ENCODE data around the gene PPP1R13L.

The PPP1R13L gene

GRCh38 chr19:45370410-45371204 lies 34.3 kb downstream of the PPP1R13L start, which contains the start of gene ERCC2 (continued):
- TF ChIP-seq ZBTB6 (tag by site-specific recombination; IDR thresholded peaks at IDR 0.05): no peak
- no peak for TF ChIP-seq ZNF362 (tag by site-specific recombination; IDR thresholded peaks at IDR 0.05)
- no peak for TF ChIP-seq PRDM6 (tag by site-specific recombination; IDR thresholded peaks at IDR 0.05)
- no peak for TF ChIP-seq ZNF404 (tag by site-specific recombination; IDR thresholded peaks at IDR 0.05)
- no peak for TF ChIP-seq ZNF677 (tag by site-specific recombination; IDR thresholded peaks at IDR 0.05)
- no peak for TF ChIP-seq ZNF184 (tag by site-specific recombination; IDR thresholded peaks at IDR 0.05)
- TF ChIP-seq ZNF19 (tag by site-specific recombination; IDR thresholded peaks at IDR 0.05; ENCODE audit: low read depth): no peak
- no peak for TF ChIP-seq ZNF16 (tag by site-specific recombination; IDR thresholded peaks at IDR 0.05; ENCODE audit: low read depth)
- no peak for TF ChIP-seq ZNF76 (tag by site-specific recombination; IDR thresholded peaks at IDR 0.05; ENCODE audit: borderline replicate concordance, low read depth)
- no peak for TF ChIP-seq MZF1 (tag by site-specific recombination; IDR thresholded peaks at IDR 0.05; ENCODE audit: borderline replicate concordance)
- no peak for TF ChIP-seq ZSCAN18 (tag by site-specific recombination; IDR thresholded peaks at IDR 0.05)
- TF ChIP-seq ZSCAN30 (tag by site-specific recombination; IDR thresholded peaks at IDR 0.05): no peak
- no peak for TF ChIP-seq GFI1B (tag by site-specific recombination; IDR thresholded peaks at IDR 0.05)
- TF ChIP-seq GLI2 (tag by site-specific recombination; IDR thresholded peaks at IDR 0.05; ENCODE audit: borderline replicate concordance, low read depth): no peak
- no peak for TF ChIP-seq ZNF639 (tag by site-specific recombination; IDR thresholded peaks at IDR 0.05)
- no peak for TF ChIP-seq ZNF223 (tag by site-specific recombination; IDR thresholded peaks at IDR 0.05)
- TF ChIP-seq ZNF366 (tag by site-specific recombination; conservative IDR thresholded peaks at IDR 0.05): no peak
- no peak for TF ChIP-seq ZNF138 (tag by site-specific recombination; IDR thresholded peaks at IDR 0.05; ENCODE audit: borderline replicate concordance)
- no peak; the same call in 1 of the 2 replicates for TF ChIP-seq ZFP37 (tag by site-specific recombination; IDR thresholded peaks at IDR 0.05)
- no peak for TF ChIP-seq ZNF157 (tag by site-specific recombination; IDR thresholded peaks at IDR 0.05)
- no peak for TF ChIP-seq OSR2 (tag by site-specific recombination; IDR thresholded peaks at IDR 0.05)
- TF ChIP-seq TRIM28 (IDR thresholded peaks at IDR 0.05; ENCODE audit: borderline replicate concordance, low read length): no peak
- no peak for TF ChIP-seq ZNF391 (tag by site-specific recombination; IDR thresholded peaks at IDR 0.05; ENCODE audit: borderline replicate concordance, low read depth)
- TF ChIP-seq ZNF837 (tag by site-specific recombination; IDR thresholded peaks at IDR 0.05): no peak
- TF ChIP-seq ZNF596 (tag by site-specific recombination; IDR thresholded peaks at IDR 0.05): no peak
- TF ChIP-seq ZNF792 (tag by site-specific recombination; IDR thresholded peaks at IDR 0.05): peak; percentile 53; the same call in 1 of the 2 replicates
- no peak for TF ChIP-seq ZNF175 (tag by site-specific recombination; IDR thresholded peaks at IDR 0.05)
- TF ChIP-seq ZNF292 (tag by site-specific recombination; IDR thresholded peaks at IDR 0.05; ENCODE audit: borderline replicate concordance, low read depth): no peak
- TF ChIP-seq ZNF521 (tag by site-specific recombination; IDR thresholded peaks at IDR 0.05): no peak
- TF ChIP-seq ZBTB21 (tag by site-specific recombination; IDR thresholded peaks at IDR 0.05): 0 out of 2 replicates have a peak, but pooled peaks have one; percentile 19
- TF ChIP-seq INSM2 (tag by site-specific recombination; IDR thresholded peaks at IDR 0.05): no peak
- peak; percentile 69 for TF ChIP-seq SP3 (tag by site-specific recombination; IDR thresholded peaks at IDR 0.05)
- TF ChIP-seq HOXA7 (CRISPR knock-in tag; IDR thresholded peaks at IDR 0.05; ENCODE audit: borderline replicate concordance): no peak

Data from HEK293 (cell line).